ENCODE measurements around the gene FAM210A. TPM values are rescaled to one million over a fixed set of nuclear protein-coding genes. Genes with fewer than 3 reads are reported as not detected.

FAM210A gene
- total and polyA plus RNA-seq, 9 of the 15 experiments (the other 6 are each of a cell fraction or from before 2014, with no cell fraction given) = 8.3 to 41.7 (median 19.1) TPM

DNA sequence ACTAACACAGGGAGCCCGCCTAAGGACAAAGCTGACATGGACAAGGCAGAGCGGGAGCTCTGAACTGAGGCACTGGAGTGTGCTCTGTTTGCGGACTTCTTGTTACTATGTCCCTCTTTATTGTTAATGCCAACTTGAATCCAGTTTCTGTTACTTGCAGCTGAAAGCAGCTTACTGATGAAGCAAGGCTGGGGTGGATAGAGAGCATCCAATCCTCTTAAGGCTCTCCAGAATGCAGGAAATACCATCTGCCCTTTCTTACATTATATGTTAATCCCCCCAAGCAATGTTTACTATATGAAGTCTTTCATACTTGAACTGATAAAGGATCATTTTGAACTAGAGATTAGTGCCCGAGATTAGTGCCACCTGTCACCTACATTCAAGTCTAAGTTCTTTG lies 9.4 kb downstream of the FAM210A start:
- FAIRE-seq (no peak), ATAC-seq (no peak), DNase-seq (ENCODE audit: extremely low read depth in 1 of 4, low spot score in 3 of 4) (no peak)
- no peaks in the 10 kb centered on the region for H3K9me1 ChIP-seq (ENCODE audit: control insufficient read depth, insufficient read depth, low read length)
- intact Hi-C loops (cut with micrococcal nuclease) = no loop called here
- ChIA-PET CTCF (ENCODE audit: low intra/inter-chr PET ratio) (no interaction called here), POLR2A (no interaction called here)
- 0 out of 2 replicates have a peak, but pooled peaks cover 4% of the 10 kb centered on the region for H4K20me1 ChIP-seq (replicated peaks; ENCODE audit: control insufficient read depth, insufficient read depth, low read length)
- H3K4me1 ChIP-seq (replicated peaks in 1 of 2; ENCODE audit: control insufficient read depth in 2 of 2, insufficient read depth in 2 of 2, low read length in 2 of 2) = no peaks in the 10 kb centered on the region; a peak in 2 of 5 replicates
- peaks cover 98% of the 10 kb centered on the region for H3K79me2 ChIP-seq (ENCODE audit: control insufficient read depth, insufficient read depth, low read length)
- H3K9ac ChIP-seq (ENCODE audit: insufficient read depth in 1 of 2, low read depth in 2 of 2, low read length in 2 of 2) = no peak overlapping the region
- no peak overlapping the region for H2AFZ ChIP-seq (ENCODE audit: low read depth, low read length)
- H3K4me2 ChIP-seq (ENCODE audit: insufficient read depth, low read length) = no peak overlapping the region
- TF ChIP-seq, protein P1, sequence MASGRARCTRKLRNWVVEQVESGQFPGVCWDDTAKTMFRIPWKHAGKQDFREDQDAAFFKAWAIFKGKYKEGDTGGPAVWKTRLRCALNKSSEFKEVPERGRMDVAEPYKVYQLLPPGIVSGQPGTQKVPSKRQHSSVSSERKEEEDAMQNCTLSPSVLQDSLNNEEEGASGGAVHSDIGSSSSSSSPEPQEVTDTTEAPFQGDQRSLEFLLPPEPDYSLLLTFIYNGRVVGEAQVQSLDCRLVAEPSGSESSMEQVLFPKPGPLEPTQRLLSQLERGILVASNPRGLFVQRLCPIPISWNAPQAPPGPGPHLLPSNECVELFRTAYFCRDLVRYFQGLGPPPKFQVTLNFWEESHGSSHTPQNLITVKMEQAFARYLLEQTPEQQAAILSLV (tag; IDR thresholded peaks at IDR 0.05) = no peak
- TF ChIP-seq FOXK2 (conservative IDR thresholded peaks at IDR 0.05 in 1 of 2, IDR thresholded peaks at IDR 0.05 in 1 of 2; ENCODE audit: low read depth in 2 of 2) (no peak), XRCC5 (IDR thresholded peaks at IDR 0.05; ENCODE audit: low read depth, low read length) (no peak), NFE2L1 (tag; IDR thresholded peaks at IDR 0.05; ENCODE audit: borderline replicate concordance, low read depth) (no peak), RBBP5 (IDR thresholded peaks at IDR 0.05; ENCODE audit: borderline replicate concordance, insufficient read depth, low read length, poor library complexity, severe bottlenecking) (no peak)
- TF ChIP-seq, protein P2, sequence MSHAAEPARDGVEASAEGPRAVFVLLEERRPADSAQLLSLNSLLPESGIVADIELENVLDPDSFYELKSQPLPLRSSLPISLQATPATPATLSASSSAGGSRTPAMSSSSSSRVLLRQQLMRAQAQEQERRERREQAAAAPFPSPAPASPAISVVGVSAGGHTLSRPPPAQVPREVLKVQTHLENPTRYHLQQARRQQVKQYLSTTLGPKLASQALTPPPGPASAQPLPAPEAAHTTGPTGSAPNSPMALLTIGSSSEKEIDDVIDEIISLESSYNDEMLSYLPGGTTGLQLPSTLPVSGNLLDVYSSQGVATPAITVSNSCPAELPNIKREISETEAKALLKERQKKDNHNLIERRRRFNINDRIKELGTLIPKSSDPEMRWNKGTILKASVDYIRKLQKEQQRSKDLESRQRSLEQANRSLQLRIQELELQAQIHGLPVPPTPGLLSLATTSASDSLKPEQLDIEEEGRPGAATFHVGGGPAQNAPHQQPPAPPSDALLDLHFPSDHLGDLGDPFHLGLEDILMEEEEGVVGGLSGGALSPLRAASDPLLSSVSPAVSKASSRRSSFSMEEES (CRISPR knock-in tag; IDR thresholded peaks at IDR 0.05) = no peak
- TF ChIP-seq, protein P3, sequence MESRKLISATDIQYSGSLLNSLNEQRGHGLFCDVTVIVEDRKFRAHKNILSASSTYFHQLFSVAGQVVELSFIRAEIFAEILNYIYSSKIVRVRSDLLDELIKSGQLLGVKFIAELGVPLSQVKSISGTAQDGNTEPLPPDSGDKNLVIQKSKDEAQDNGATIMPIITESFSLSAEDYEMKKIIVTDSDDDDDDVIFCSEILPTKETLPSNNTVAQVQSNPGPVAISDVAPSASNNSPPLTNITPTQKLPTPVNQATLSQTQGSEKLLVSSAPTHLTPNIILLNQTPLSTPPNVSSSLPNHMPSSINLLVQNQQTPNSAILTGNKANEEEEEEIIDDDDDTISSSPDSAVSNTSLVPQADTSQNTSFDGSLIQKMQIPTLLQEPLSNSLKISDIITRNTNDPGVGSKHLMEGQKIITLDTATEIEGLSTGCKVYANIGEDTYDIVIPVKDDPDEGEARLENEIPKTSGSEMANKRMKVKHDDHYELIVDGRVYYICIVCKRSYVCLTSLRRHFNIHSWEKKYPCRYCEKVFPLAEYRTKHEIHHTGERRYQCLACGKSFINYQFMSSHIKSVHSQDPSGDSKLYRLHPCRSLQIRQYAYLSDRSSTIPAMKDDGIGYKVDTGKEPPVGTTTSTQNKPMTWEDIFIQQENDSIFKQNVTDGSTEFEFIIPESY (CRISPR knock-in tag; IDR thresholded peaks at IDR 0.05) = no peak
- no peaks in the 10 kb centered on the region; the same call in 1 of the 2 replicates for H3K9me3 ChIP-seq (replicated peaks; ENCODE audit: control insufficient read depth, insufficient read depth, low read depth, low read length)
- no peak overlapping the region for H3K27ac ChIP-seq (ENCODE audit: extremely low read depth, low read depth, low read length)
- in situ Hi-C loops (cut with MboI) = no loop called here
- WGBS (ENCODE audit: insufficient coverage, low coverage, missing lambda C conversion rate) = 95% methylated on average over 4 of the region's 4 CpGs
- no peak overlapping the region for H3K4me3 ChIP-seq
- H3K36me3 ChIP-seq (ENCODE audit: control insufficient read depth, insufficient read depth, low read length) = peaks cover 18% of the 10 kb centered on the region; the same call in 2 of the 3 replicates
- no peaks in the 10 kb centered on the region for H3K27me3 ChIP-seq (ENCODE audit: control insufficient read depth in 2 of 2, insufficient read depth in 2 of 2, low read length in 2 of 2)
- no TSS peak for BruUV-seq (replicated peaks)

Data from K562 (cell line).